ENCODE data around the gene B3GLCT. TPM values are rescaled to one million over a fixed set of nuclear protein-coding genes. Genes with fewer than 3 reads are reported as not detected.

Gene B3GLCT
- total RNA-seq, 1 donor from 2014 or later, result 11.2 TPM

DNA sequence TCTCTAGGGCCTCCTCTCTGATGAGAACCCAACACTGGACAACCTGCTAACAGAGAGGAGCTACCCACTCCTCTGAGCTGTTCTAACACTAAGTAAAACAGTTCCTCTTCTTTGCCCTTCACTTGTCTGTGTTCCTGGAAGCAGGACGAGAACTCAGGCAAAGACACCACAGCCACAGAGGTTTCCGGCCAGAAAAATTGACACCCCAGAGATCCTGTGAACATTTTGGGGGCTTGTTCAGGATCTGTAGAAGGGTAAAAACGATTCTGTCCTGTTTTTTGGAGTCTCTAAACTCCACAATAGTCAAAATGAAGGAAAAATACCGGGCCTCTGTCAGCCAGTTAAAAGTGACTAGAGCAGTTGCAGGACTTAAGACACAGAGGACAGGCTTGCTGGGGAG, 165.9 kb downstream of the B3GLCT start:
- H3K4me3 Mint-ChIP-seq (ENCODE audit: unreplicated experiment), result no peak overlapping the region
- no peak overlapping the region for H3K9ac ChIP-seq (ENCODE audit: low read length)
- H3K9me3 Mint-ChIP-seq (ENCODE audit: unreplicated experiment), result peaks cover 13% of the 10 kb centered on the region
- H3K4me3 ChIP-seq (ENCODE audit: insufficient read depth, low read depth, low read length), result no peak overlapping the region
- FAIRE-seq (no peak), DNase-seq (ENCODE audit: low read depth) (no peak)
- no peak overlapping the region for H3K27ac ChIP-seq (ENCODE audit: low read depth, low read length)
- no peaks in the 10 kb centered on the region for H4K20me1 ChIP-seq (ENCODE audit: insufficient read depth, low read length)
- H3K9me3 ChIP-seq (ENCODE audit: insufficient read depth, low read depth, low read length), result peaks cover 10% of the 10 kb centered on the region
- H3K27ac Mint-ChIP-seq (ENCODE audit: unreplicated experiment), result no peak overlapping the region
- H3K36me3 Mint-ChIP-seq (ENCODE audit: low read depth, unreplicated experiment), result peaks cover 4% of the 10 kb centered on the region
- H3K4me1 ChIP-seq (ENCODE audit: insufficient read depth, low read length), result no peaks in the 10 kb centered on the region
- no peak overlapping the region for H2AFZ ChIP-seq (ENCODE audit: low read depth, low read length)
- H3K27me3 Mint-ChIP-seq (ENCODE audit: low read depth, unreplicated experiment), result peaks cover 4% of the 10 kb centered on the region
- no peaks in the 10 kb centered on the region for H3K36me3 ChIP-seq (ENCODE audit: insufficient read depth, low read length)
- H3K4me1 Mint-ChIP-seq (ENCODE audit: low read depth, unreplicated experiment), result no peaks in the 10 kb centered on the region
- H3K27me3 ChIP-seq (ENCODE audit: insufficient read depth, low read length), result no peaks in the 10 kb centered on the region
- no peak overlapping the region for H3K4me2 ChIP-seq (ENCODE audit: low read length)
- no peaks in the 10 kb centered on the region for H3K79me2 ChIP-seq (ENCODE audit: insufficient read depth, low read length)
- TF ChIP-seq EZH2 (IDR thresholded peaks at IDR 0.05; ENCODE audit: insufficient read depth, low read length), result no peak
- TF ChIP-seq, protein P1, sequence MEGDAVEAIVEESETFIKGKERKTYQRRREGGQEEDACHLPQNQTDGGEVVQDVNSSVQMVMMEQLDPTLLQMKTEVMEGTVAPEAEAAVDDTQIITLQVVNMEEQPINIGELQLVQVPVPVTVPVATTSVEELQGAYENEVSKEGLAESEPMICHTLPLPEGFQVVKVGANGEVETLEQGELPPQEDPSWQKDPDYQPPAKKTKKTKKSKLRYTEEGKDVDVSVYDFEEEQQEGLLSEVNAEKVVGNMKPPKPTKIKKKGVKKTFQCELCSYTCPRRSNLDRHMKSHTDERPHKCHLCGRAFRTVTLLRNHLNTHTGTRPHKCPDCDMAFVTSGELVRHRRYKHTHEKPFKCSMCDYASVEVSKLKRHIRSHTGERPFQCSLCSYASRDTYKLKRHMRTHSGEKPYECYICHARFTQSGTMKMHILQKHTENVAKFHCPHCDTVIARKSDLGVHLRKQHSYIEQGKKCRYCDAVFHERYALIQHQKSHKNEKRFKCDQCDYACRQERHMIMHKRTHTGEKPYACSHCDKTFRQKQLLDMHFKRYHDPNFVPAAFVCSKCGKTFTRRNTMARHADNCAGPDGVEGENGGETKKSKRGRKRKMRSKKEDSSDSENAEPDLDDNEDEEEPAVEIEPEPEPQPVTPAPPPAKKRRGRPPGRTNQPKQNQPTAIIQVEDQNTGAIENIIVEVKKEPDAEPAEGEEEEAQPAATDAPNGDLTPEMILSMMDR (IDR thresholded peaks at IDR 0.05; ENCODE audit: insufficient read depth, low read depth, low read length), result no peak

DNA sequence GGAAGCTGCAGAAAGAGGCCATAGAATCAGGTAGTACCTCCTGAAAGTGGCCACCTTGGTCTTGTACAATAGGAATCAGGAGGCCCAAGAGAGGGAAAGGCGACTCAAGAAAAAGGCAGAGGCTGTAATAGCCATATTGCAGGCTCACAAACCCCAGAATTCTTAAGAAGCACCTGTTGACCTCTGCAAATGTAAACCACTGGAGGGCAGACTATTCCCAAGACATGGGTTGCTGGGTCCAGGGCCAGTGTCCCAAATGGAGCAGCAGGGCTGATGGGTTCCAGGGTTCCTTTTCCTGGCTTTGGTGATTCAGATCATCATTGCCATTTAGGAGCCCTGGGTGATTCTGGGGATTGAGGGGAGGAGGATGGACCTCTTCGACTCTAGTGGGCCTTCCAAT, 167.6 kb downstream of the B3GLCT start:
- Mint-ChIP-seq H3K4me1 (ENCODE audit: low read depth, unreplicated experiment) (no peaks in the 10 kb centered on the region), H3K9me3 (ENCODE audit: unreplicated experiment) (peaks cover 13% of the 10 kb centered on the region), H3K27ac (ENCODE audit: unreplicated experiment) (no peak overlapping the region), H3K4me3 (ENCODE audit: unreplicated experiment) (no peak overlapping the region), H3K36me3 (ENCODE audit: low read depth, unreplicated experiment) (peaks cover 4% of the 10 kb centered on the region), H3K27me3 (ENCODE audit: low read depth, unreplicated experiment) (peaks cover 4% of the 10 kb centered on the region)
- H3K4me2 ChIP-seq (ENCODE audit: low read length), result no peak overlapping the region
- H3K4me3 ChIP-seq (ENCODE audit: insufficient read depth, low read depth, low read length), result no peak overlapping the region
- H3K9me3 ChIP-seq (ENCODE audit: insufficient read depth, low read depth, low read length), result peaks cover 10% of the 10 kb centered on the region
- no peak overlapping the region for H3K9ac ChIP-seq (ENCODE audit: low read length)
- H2AFZ ChIP-seq (ENCODE audit: low read depth, low read length), result no peak overlapping the region
- no peak for DNase-seq (ENCODE audit: low read depth)
- H3K79me2 ChIP-seq (ENCODE audit: insufficient read depth, low read length), result no peaks in the 10 kb centered on the region
- H3K36me3 ChIP-seq (ENCODE audit: insufficient read depth, low read length), result no peaks in the 10 kb centered on the region
- FAIRE-seq, result no peak
- no peak overlapping the region for H3K27ac ChIP-seq (ENCODE audit: low read depth, low read length)
- H3K27me3 ChIP-seq (ENCODE audit: insufficient read depth, low read length), result no peaks in the 10 kb centered on the region
- H3K4me1 ChIP-seq (ENCODE audit: insufficient read depth, low read length), result no peaks in the 10 kb centered on the region
- TF ChIP-seq EZH2 (IDR thresholded peaks at IDR 0.05; ENCODE audit: insufficient read depth, low read length), result no peak
- TF ChIP-seq, protein P1 (IDR thresholded peaks at IDR 0.05; ENCODE audit: insufficient read depth, low read depth, low read length), result no peak
- no peaks in the 10 kb centered on the region for H4K20me1 ChIP-seq (ENCODE audit: insufficient read depth, low read length)

DNA sequence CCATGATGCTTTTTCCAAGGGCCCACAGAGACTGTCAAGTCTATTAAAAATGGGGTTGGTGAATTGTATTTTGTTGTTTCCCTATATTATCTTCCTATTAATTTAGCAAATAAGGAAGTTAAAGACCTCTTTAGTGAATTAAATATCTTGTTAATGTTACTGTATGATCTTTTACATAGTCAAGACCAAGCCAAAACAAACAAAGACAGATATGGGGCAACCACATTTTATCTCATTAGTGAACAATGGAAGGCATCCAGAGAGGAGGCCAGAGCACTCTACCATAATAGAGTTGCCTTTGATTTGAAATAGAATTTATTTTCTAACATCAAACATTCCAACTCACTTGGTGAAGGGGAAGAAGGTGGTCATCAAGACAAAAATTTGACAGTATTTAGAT, 169.4 kb downstream of the B3GLCT start:
- Histone ChIP-seq H3K36me3 (ENCODE audit: insufficient read depth, low read length) (no peaks in the 10 kb centered on the region), H3K27ac (ENCODE audit: low read depth, low read length) (no peak overlapping the region), H3K4me3 (ENCODE audit: insufficient read depth, low read depth, low read length) (no peak overlapping the region), H3K27me3 (ENCODE audit: insufficient read depth, low read length) (no peaks in the 10 kb centered on the region), H4K20me1 (ENCODE audit: insufficient read depth, low read length) (no peaks in the 10 kb centered on the region), H2AFZ (ENCODE audit: low read depth, low read length) (no peak overlapping the region), H3K9ac (ENCODE audit: low read length) (no peak overlapping the region), H3K4me1 (ENCODE audit: insufficient read depth, low read length) (no peaks in the 10 kb centered on the region), H3K4me2 (ENCODE audit: low read length) (no peak overlapping the region), H3K9me3 (ENCODE audit: insufficient read depth, low read depth, low read length) (peaks cover 10% of the 10 kb centered on the region), H3K79me2 (ENCODE audit: insufficient read depth, low read length) (no peaks in the 10 kb centered on the region)
- H3K27me3 Mint-ChIP-seq (ENCODE audit: low read depth, unreplicated experiment), result peaks cover 4% of the 10 kb centered on the region
- H3K36me3 Mint-ChIP-seq (ENCODE audit: low read depth, unreplicated experiment), result peaks cover 4% of the 10 kb centered on the region
- no peak overlapping the region for H3K4me3 Mint-ChIP-seq (ENCODE audit: unreplicated experiment)
- TF ChIP-seq, protein P1 (IDR thresholded peaks at IDR 0.05; ENCODE audit: insufficient read depth, low read depth, low read length), result no peak
- TF ChIP-seq EZH2 (IDR thresholded peaks at IDR 0.05; ENCODE audit: insufficient read depth, low read length), result no peak
- FAIRE-seq (no peak), DNase-seq (ENCODE audit: low read depth) (peak; percentile 37)
- peaks cover 13% of the 10 kb centered on the region for H3K9me3 Mint-ChIP-seq (ENCODE audit: unreplicated experiment)
- H3K27ac Mint-ChIP-seq (ENCODE audit: unreplicated experiment), result no peak overlapping the region
- no peaks in the 10 kb centered on the region for H3K4me1 Mint-ChIP-seq (ENCODE audit: low read depth, unreplicated experiment)

All from astrocyte (in vitro differentiated cells and primary cell).